HepG2 (cell line): ENCODE measurements around the gene MORN1. TPM values are rescaled to one million over a fixed set of nuclear protein-coding genes. Genes with fewer than 3 reads are reported as not detected.
A peak's percentile ranks its signal among the peaks of the same experiment; 100 is the strongest.

ENCODE experiments used
- ATAC-seq: fragments of 200-7000 bp; cut with Tn5 transposase; 3 replicates; pipeline ENCODE4 v1.9.1; 2020; ENCODE audit warnings: mild to moderate bottlenecking, moderate library complexity
- BruUV-seq: library from RNA; stranded (reverse); fragments of 400-500 nt; replicated peaks from 2 replicates; lab custom pipeline; 2021; lab: Mats Ljungman, UMichigan
- CTCF ChIA-PET: fragments of 300-600 bp; formaldehyde crosslinking; extraction: SDS; loops from one replicate; lab custom pipeline; 2021; ENCODE audit warnings: low total read pairs, inconsistent platforms, low intra/inter-chr PET ratio; lab: Yijun Ruan, JAX
- POLR2A ChIA-PET: fragments of 350-600 bp; sonication (Branson Sonifier 250); formaldehyde crosslinking; loops from one replicate; lab custom pipeline; 2020; ENCODE audit warnings: antibody characterized with exemption, inconsistent platforms; lab: Yijun Ruan, JAX
- DNase-seq: peaks from one replicate; pipeline ENCODE4 v3.0.0-alpha.2; 2015; ENCODE audit warnings: low spot score
- FAIRE-seq: peaks from 3 replicates; lab custom pipeline; 2011; peaks lifted over from hg19 to GRCh38; lab: Jason Lieb, UNC
- H2AFZ ChIP-seq: one replicate; pipeline ENCODE4 v1.6.1; 2011; ENCODE audit warnings: low read length, inconsistent platforms
- H3K27ac ChIP-seq: fragments of 300-600 bp; 3 replicates; pipeline ENCODE4 v1.8.0; 2011; ENCODE audit warnings: mixed run types, mild to moderate bottlenecking, mixed read lengths, low read length, inconsistent platforms; ENCODE audit not compliant: insufficient read depth; ENCODE audit errors: extremely low read length
- H3K27me3 ChIP-seq, 2 experiments: fragments of 200-600 bp in 1 of 2; 2 replicates in 1 of 2; 3 replicates in 1 of 2; pipeline versions ENCODE4 v1.6.0 to v1.8.0; 2011; ENCODE audit warnings: low read length in 2 of 2, mild to moderate bottlenecking in 2 of 2, moderate library complexity in 2 of 2, inconsistent platforms in 1 of 2; ENCODE audit not compliant: insufficient read depth in 2 of 2, control insufficient read depth in 1 of 2
- H3K36me3 ChIP-seq, 2 experiments: fragments of 200-600 bp in 1 of 2; replicated peaks in 1 of 2; 2 replicates in 1 of 2; 3 replicates in 1 of 2; pipeline versions ENCODE4 v1.5.1 to v1.8.0; 2011; ENCODE audit warnings: low read length in 2 of 2, inconsistent platforms in 1 of 2; ENCODE audit not compliant: insufficient read depth in 2 of 2, control insufficient read depth in 1 of 2
- H3K4me1 ChIP-seq: 2 replicates; pipeline ENCODE4 v1.5.1; 2012; ENCODE audit warnings: low read length, inconsistent platforms; ENCODE audit not compliant: insufficient read depth
- H3K4me2 ChIP-seq: 2 replicates; pipeline ENCODE4 v1.6.0; 2011; ENCODE audit warnings: low read depth, low read length, inconsistent platforms
- H3K4me3 ChIP-seq, 3 experiments: fragments of 200-600 bp in 1 of 3; sonication (generic), shearing (Covaris generic) in 1 of 3; replicated peaks in 1 of 3; 2 replicates each; pipeline ENCODE4 v1.5.1; 2011 to 2016; ENCODE audit warnings: low read length in 3 of 3, inconsistent platforms in 2 of 3, low read depth in 2 of 3, mild to moderate bottlenecking in 2 of 3, control low read depth in 1 of 3, mixed read lengths in 1 of 3; ENCODE audit not compliant: insufficient read depth in 1 of 3
- H3K79me2 ChIP-seq: one replicate; pipeline ENCODE4 v1.6.1; 2011; ENCODE audit warnings: low read length, inconsistent platforms; ENCODE audit not compliant: insufficient read depth
- H3K9ac ChIP-seq: 2 replicates; pipeline ENCODE4 v1.6.0; 2011; ENCODE audit warnings: mild to moderate bottlenecking, low read depth, low read length, inconsistent platforms; ENCODE audit not compliant: insufficient read depth
- H3K9me3 ChIP-seq: 2 replicates; pipeline ENCODE4 v1.5.1; 2012; ENCODE audit warnings: mild to moderate bottlenecking, low read length
- H4K20me1 ChIP-seq: 2 replicates; pipeline ENCODE4 v1.6.0; 2011; ENCODE audit warnings: inconsistent platforms, mild to moderate bottlenecking, low read length, moderate library complexity; ENCODE audit not compliant: insufficient read depth
- CTCF ChIP-seq: sonication (generic); formaldehyde crosslinking; IDR thresholded peaks from 2 replicates; pipeline ENCODE4 v1.5.0; 2020; ENCODE audit warnings: mild to moderate bottlenecking, missing genetic modification reagents, moderate library complexity
- GLI4 ChIP-seq: sonication (generic); formaldehyde crosslinking; IDR thresholded peaks from 2 replicates; pipeline ENCODE4 v1.5.1; 2020; ENCODE audit warnings: missing genetic modification reagents, mild to moderate bottlenecking, moderate library complexity, borderline replicate concordance
- HNRNPH1 ChIP-seq: fragments of 200-400 bp; formaldehyde crosslinking; optimal IDR thresholded peaks from 2 replicates; pipeline ENCODE3; 2017; ENCODE audit warnings: mild to moderate bottlenecking, low read depth, low read length
- NFATC3 ChIP-seq: sonication (generic); formaldehyde crosslinking; IDR thresholded peaks from 2 replicates; pipeline ENCODE4 v1.5.1; 2020; ENCODE audit warnings: mild to moderate bottlenecking, missing genetic modification reagents
- NFE2L2 ChIP-seq: fragments of 150-350 bp; IDR thresholded peaks from 2 replicates; pipeline ENCODE4 v1.6.1; 2014; ENCODE audit warnings: low read length
- RBM39 ChIP-seq: fragments of 200-400 bp; formaldehyde crosslinking; IDR thresholded peaks from one replicate; pipeline ENCODE4 v1.6.1; 2018; ENCODE audit warnings: antibody characterized with exemption, mild to moderate bottlenecking, low read depth, low read length; ENCODE audit not compliant: poor library complexity, severe bottlenecking
- SNAPC2 ChIP-seq: sonication (generic); formaldehyde crosslinking; IDR thresholded peaks from 2 replicates; pipeline ENCODE4 v1.8.1; 2022; ENCODE audit warnings: mild to moderate bottlenecking, missing genetic modification reagents
- STAG1 ChIP-seq: sonication (generic); formaldehyde crosslinking; IDR thresholded peaks from 2 replicates; pipeline ENCODE4 v1.4.0; 2020; ENCODE audit warnings: missing genetic modification reagents
- ZNF354B ChIP-seq: sonication (generic); formaldehyde crosslinking; IDR thresholded peaks from 2 replicates; pipeline ENCODE4 v1.8.0; 2022; ENCODE audit warnings: mild to moderate bottlenecking, missing genetic modification reagents
- ZNF552 ChIP-seq: sonication (generic); formaldehyde crosslinking; IDR thresholded peaks from 2 replicates; pipeline ENCODE4 v1.9.0; 2022; ENCODE audit warnings: missing genetic modification reagents, mild to moderate bottlenecking, borderline replicate concordance
- WGBS: methylation state at CpG from one replicate; pipeline ENCODE4 v1.1.6; 2017; ENCODE audit warnings: low lambda C conversion rate; 5-methylcytosine and 5-hydroxymethylcytosine counted together
- in situ Hi-C: cut with HindIII; loops from 2 replicates; pipeline ENCODE4 v1.10.0; 2017; ENCODE audit warnings: low pct_unique_long_range_greater_than_20kb; ENCODE audit not compliant: extremely low pct_ligation_motif_present
- intact Hi-C: fragments of 100-400 bp; cut with micrococcal nuclease; formaldehyde crosslinking; loops from one replicate; pipeline ENCODE4 v1.10.0; 2022; ENCODE audit not compliant: unreplicated experiment
- polyA plus RNA-seq, 8 experiments: library from polyadenylated mRNA; depleted of rRNA in 3 of 8; stranded (reverse) in 7 of 8; unstranded in 1 of 8; fragments of >200 nt; fragmentation: Illumina TruSeq in 4 of 8; extraction: Trizol in 4 of 8; gene quantifications; 2 replicates each; pipeline versions ENCODE4 v1.2.1 to v1.2.3, GENCODE V29; 2011 to 2016; ENCODE audit warnings: low read depth in 4 of 8, missing spikeins in 1 of 8, mixed read lengths in 1 of 8; ENCODE audit not compliant: insufficient read depth in 1 of 8
- total RNA-seq, 5 experiments: library from RNA; depleted of rRNA; stranded (reverse); fragments of >200 nt; fragmentation: Illumina TruSeq; extraction: Trizol; gene quantifications; 2 replicates each; pipeline ENCODE4 v1.2.3, GENCODE V29; 2016; ENCODE audit warnings: low read depth in 1 of 5
- TF ChIP-seq, protein P1 (sequence below): IDR thresholded peaks from 2 replicates; pipeline ENCODE4 v1.6.1; 2012; ENCODE audit warnings: low read depth, low read length, improper control_type of control experiment

Gene MORN1
- total and polyA plus RNA-seq, 2 of the 13 experiments (the other 11 are each of a cell fraction or from before 2014, with no cell fraction given) = 3.1 to 6.5 TPM

- Histone ChIP-seq H4K20me1 (peaks cover 73% of the 10 kb centered on the region), H3K9me3 (no peaks in the 10 kb centered on the region), H3K36me3 (peaks cover 3 to 14% of the 10 kb centered on the region in 2 experiments; a peak in 3 of 5 replicates), H3K4me3 (no peak overlapping the region), H3K27me3 (no peaks in the 10 kb centered on the region), H3K79me2 (peaks cover 92% of the 10 kb centered on the region), H3K27ac (no peak overlapping the region), H3K4me1 (peaks cover 69% of the 10 kb centered on the region), H3K9ac (no peak overlapping the region), H3K4me2 (no peak overlapping the region), H2AFZ (no peak overlapping the region)
- no peak for ATAC-seq
- POLR2A ChIA-PET = no interaction called here
- FAIRE-seq = no peak
- no peak for DNase-seq
- TF ChIP-seq CTCF (CRISPR knock-in tag) (peak; percentile 33; the same call in 1 of the 2 replicates), SNAPC2 (CRISPR knock-in tag) (no peak), ZNF552 (CRISPR knock-in tag) (no peak), RBM39 (no peak), STAG1 (CRISPR knock-in tag) (peak; percentile 36), ZNF354B (no peak), NFE2L2 (no peak), GLI4 (CRISPR knock-in tag) (no peak), NFATC3 (CRISPR knock-in tag) (no peak), HNRNPH1 (no peak)
- TF ChIP-seq, protein P1, sequence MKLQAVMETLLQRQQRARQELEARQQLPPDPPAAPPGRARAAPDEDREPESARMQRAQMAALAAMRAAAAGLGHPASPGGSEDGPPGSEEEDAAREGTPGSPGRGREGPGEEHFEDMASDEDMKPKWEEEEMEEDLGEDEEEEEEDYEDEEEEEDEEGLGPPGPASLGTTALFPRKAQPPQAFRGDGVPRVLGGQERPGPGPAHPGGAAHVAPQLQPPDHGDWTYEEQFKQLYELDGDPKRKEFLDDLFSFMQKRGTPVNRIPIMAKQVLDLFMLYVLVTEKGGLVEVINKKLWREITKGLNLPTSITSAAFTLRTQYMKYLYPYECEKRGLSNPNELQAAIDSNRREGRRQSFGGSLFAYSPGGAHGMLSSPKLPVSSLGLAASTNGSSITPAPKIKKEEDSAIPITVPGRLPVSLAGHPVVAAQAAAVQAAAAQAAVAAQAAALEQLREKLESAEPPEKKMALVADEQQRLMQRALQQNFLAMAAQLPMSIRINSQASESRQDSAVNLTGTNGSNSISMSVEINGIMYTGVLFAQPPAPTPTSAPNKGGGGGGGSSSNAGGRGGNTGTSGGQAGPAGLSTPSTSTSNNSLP = no peak
- in situ Hi-C loops (no loop called here), intact Hi-C loops (no loop called here)
- CTCF ChIA-PET = no interaction called here
- 93% methylated on average over 15 of the region's 24 CpGs for WGBS
- no TSS peak for BruUV-seq
These were observed 117.0 kb downstream of the MORN1 start for GRCh38 chr1:2274231-2274928.
